GM23338 (cell line): Measurements from ENCODE around the gene UBE2G2. TPM values are rescaled to one million over a fixed set of nuclear protein-coding genes. Genes with fewer than 3 reads are reported as not detected.

Source experiments
- ATAC-seq: fragments of 200-7000 bp; cut with Tn5 transposase; 3 replicates; pipeline ENCODE4 v1.9.1; 2020
- DNase-seq: peaks from one replicate; pipeline ENCODE4 v3.0.0-alpha.2; 2015; ENCODE audit warnings: low spot score
- H2AFZ ChIP-seq: fragments of 200-600 bp; sonication (generic); 2 replicates; pipeline ENCODE4 v1.8.0; 2016; ENCODE audit warnings: antibody characterized with exemption, mild to moderate bottlenecking, moderate library complexity
- H3F3A ChIP-seq: fragments of 200-600 bp; sonication (generic); replicated peaks from 2 replicates; pipeline ENCODE4 v1.8.0; 2017; ENCODE audit warnings: antibody characterized with exemption, mixed run types, low read depth
- H3K27ac ChIP-seq: fragments of 200-600 bp; sonication (generic); 2 replicates; pipeline ENCODE4 v1.6.1; 2016; ENCODE audit warnings: low read depth
- H3K27me3 ChIP-seq: fragments of 200-600 bp; sonication (generic); 2 replicates; pipeline ENCODE4 v1.8.0; 2016; ENCODE audit warnings: mild to moderate bottlenecking, mixed run types, moderate library complexity; ENCODE audit not compliant: insufficient read depth
- H3K36me3 ChIP-seq: fragments of 200-600 bp; sonication (generic); 2 replicates; pipeline ENCODE4 v1.8.0; 2016; ENCODE audit warnings: mild to moderate bottlenecking; ENCODE audit not compliant: insufficient read depth
- H3K4me1 ChIP-seq: fragments of 200-600 bp; sonication (generic); 2 replicates; pipeline ENCODE4 v1.8.0; 2016; ENCODE audit warnings: mild to moderate bottlenecking, moderate library complexity; ENCODE audit not compliant: insufficient read depth
- H3K4me2 ChIP-seq: fragments of 200-600 bp; sonication (generic); 2 replicates; pipeline ENCODE4 v1.7.1; 2017; ENCODE audit warnings: mixed run types
- H3K4me3 ChIP-seq: fragments of 200-600 bp; sonication (generic); 2 replicates; pipeline ENCODE4 v1.6.1; 2016; ENCODE audit warnings: mixed run types
- H3K79me2 ChIP-seq: fragments of 200-600 bp; sonication (generic); replicated peaks from 2 replicates; pipeline ENCODE4 v1.8.0; 2017; ENCODE audit warnings: mild to moderate bottlenecking; ENCODE audit not compliant: insufficient read depth
- H3K9me2 ChIP-seq: fragments of 200-600 bp; sonication (generic); 2 replicates; pipeline ENCODE4 v1.8.0; 2017; ENCODE audit not compliant: insufficient read depth
- H4K20me1 ChIP-seq: fragments of 200-600 bp; sonication (generic); replicated peaks from 2 replicates; pipeline ENCODE4 v1.8.0; 2017; ENCODE audit warnings: mild to moderate bottlenecking; ENCODE audit not compliant: insufficient read depth
- H3K27ac Mint-ChIP-seq: 2 replicates; pipeline ENCODE4 v1.8.0; 2020; ENCODE audit warnings: inconsistent platforms, mild to moderate bottlenecking, moderate library complexity, mixed read lengths
- H3K27me3 Mint-ChIP-seq: 3 replicates; pipeline ENCODE4 v1.8.0; 2022; ENCODE audit warnings: low read depth, mild to moderate bottlenecking, moderate library complexity, mixed read lengths, inconsistent platforms; ENCODE audit not compliant: insufficient read depth, poor library complexity
- H3K36me3 Mint-ChIP-seq: 3 replicates; pipeline ENCODE4 v1.8.0; 2021; ENCODE audit warnings: low read depth, mild to moderate bottlenecking, inconsistent platforms, moderate library complexity, mixed read lengths
- H3K4me1 Mint-ChIP-seq: 3 replicates; pipeline ENCODE4 v1.8.0; 2020; ENCODE audit warnings: mild to moderate bottlenecking, inconsistent platforms, mixed read lengths
- H3K4me3 Mint-ChIP-seq: 3 replicates; pipeline ENCODE4 v1.8.0; 2021; ENCODE audit warnings: moderate library complexity, mild to moderate bottlenecking, inconsistent platforms, mixed read lengths
- H3K9me3 Mint-ChIP-seq: 3 replicates; pipeline ENCODE4 v1.8.0; 2020; ENCODE audit warnings: moderate library complexity, mild to moderate bottlenecking, inconsistent platforms, mixed read lengths
- EZH2 ChIP-seq: fragments of 200-600 bp; sonication (generic); IDR thresholded peaks from one replicate; pipeline ENCODE4 v1.8.0; 2017; ENCODE audit warnings: antibody characterized with exemption, mild to moderate bottlenecking, low read depth; ENCODE audit not compliant: unreplicated experiment
- JUNB ChIP-seq: IDR thresholded peaks from one replicate; pipeline ENCODE4 v1.6.1; 2016; ENCODE audit warnings: antibody characterized with exemption; ENCODE audit not compliant: unreplicated experiment
- NANOG ChIP-seq: IDR thresholded peaks from 2 replicates; pipeline ENCODE4 v1.6.1; 2016; ENCODE audit warnings: antibody characterized with exemption, borderline replicate concordance
- POLR2AphosphoS5 ChIP-seq: IDR thresholded peaks from 2 replicates; pipeline ENCODE4 v1.6.1; 2016; ENCODE audit warnings: antibody characterized with exemption, low read depth
- STAT1 ChIP-seq: IDR thresholded peaks from one replicate; pipeline ENCODE4 v1.6.1; 2016; ENCODE audit warnings: antibody characterized with exemption; ENCODE audit not compliant: unreplicated experiment
- ZNF114 ChIP-seq: fragments of 250-450 bp; sonication (Bioruptor Pico); IDR thresholded peaks from 2 replicates; pipeline ENCODE4 v1.5.0; 2020; ENCODE audit warnings: mild to moderate bottlenecking, moderate library complexity
- polyA plus RNA-seq: library from polyadenylated mRNA; unstranded; fragments of >200 nt; fragmentation: Nextera tagmentation; extraction: Ambion mirVana; gene quantifications from 2 replicates; pipeline ENCODE4 v1.2.1, GENCODE V29; 2016
- total RNA-seq: library from RNA; depleted of rRNA; stranded (reverse); fragments of >200 nt; shearing (Covaris generic); gene quantifications from 2 replicates; pipeline ENCODE4 v1.2.3, GENCODE V29; 2014
- TF ChIP-seq, protein P1 (sequence below): IDR thresholded peaks from 2 replicates; pipeline ENCODE4 v1.6.1; 2016; ENCODE audit warnings: antibody characterized with exemption
- TF ChIP-seq, protein P2 (sequence below), 2 experiments: fragments of 200-600 bp in 1 of 2; sonication (generic) in 1 of 2; conservative IDR thresholded peaks; 2 replicates each; pipeline versions ENCODE4 v1.5.1 to v1.6.1; 2016 to 2017; ENCODE audit warnings: antibody characterized with exemption in 2 of 2, low read depth in 2 of 2, mild to moderate bottlenecking in 2 of 2, moderate library complexity in 1 of 2
- TF ChIP-seq, protein P3 (sequence below): fragments of 250-450 bp; sonication (Bioruptor Pico); IDR thresholded peaks from 2 replicates; pipeline ENCODE4 v1.5.0; 2020; ENCODE audit warnings: mild to moderate bottlenecking, moderate library complexity

The UBE2G2 gene
- total and polyA plus RNA-seq, 2 experiments from 2014 or later: 66.4 to 100 TPM

DNA sequence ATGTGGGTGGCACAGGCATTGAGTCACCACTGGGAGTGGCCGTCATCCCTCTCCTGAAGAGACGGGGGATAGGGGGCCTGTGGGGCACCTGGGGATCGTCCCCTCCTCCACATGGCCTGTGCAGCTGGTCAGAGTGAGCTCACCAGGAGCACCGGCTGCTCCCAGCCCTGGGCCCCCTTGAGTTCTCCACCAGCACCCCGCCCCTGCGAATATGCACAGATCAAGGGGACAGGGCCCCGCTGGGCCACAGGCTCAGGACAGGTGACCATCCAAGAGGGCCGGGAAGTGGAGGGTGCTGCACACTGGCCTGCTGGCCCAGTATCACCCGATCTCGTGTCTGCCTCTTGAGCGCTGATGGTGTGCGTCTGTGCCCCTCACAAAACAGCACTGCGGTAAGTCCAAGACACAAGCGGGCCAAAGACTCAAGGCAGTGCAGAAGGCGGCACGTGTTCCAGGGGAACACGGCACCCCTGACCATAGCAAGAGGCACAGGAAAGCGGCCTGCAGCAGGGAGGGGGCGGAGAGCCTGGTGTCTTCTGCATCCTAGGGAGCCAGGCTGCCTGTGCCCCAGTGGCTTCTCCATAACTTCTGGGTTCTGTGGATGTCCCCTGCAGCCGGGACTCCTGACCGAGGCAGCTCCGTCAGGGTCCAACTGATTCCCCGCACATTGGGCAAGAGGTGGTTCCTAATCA, 72.1 kb downstream of the UBE2G2 start:
- Histone ChIP-seq H4K20me1 (no peaks in the 10 kb centered on the region), H3K4me2 (no peak overlapping the region), H3K79me2 (no peaks in the 10 kb centered on the region), H3K9me2 (no peaks in the 10 kb centered on the region), H3F3A (no peaks in the 10 kb centered on the region), H3K36me3 (no peaks in the 10 kb centered on the region), H2AFZ (no peak overlapping the region), H3K4me1 (no peaks in the 10 kb centered on the region; the same call in 1 of the 2 replicates), H3K4me3 (no peak overlapping the region), H3K27ac (no peak overlapping the region), H3K27me3 (peaks cover under 1% of the 10 kb centered on the region; the same call in 1 of the 2 replicates)
- H3K9me3 Mint-ChIP-seq: peaks cover 10% of the 10 kb centered on the region; the same call in 2 of the 3 replicates
- ATAC-seq (no peak), DNase-seq (no peak)
- peaks cover 2% of the 10 kb centered on the region; the same call in 1 of the 3 replicates for H3K4me1 Mint-ChIP-seq
- H3K4me3 Mint-ChIP-seq: no peak overlapping the region
- peaks cover 22% of the 10 kb centered on the region for H3K27me3 Mint-ChIP-seq
- TF ChIP-seq ZNF114 (no peak), EZH2 (no peak), NANOG (no peak), POLR2AphosphoS5 (no peak), JUNB (no peak)
- TF ChIP-seq, protein P1, sequence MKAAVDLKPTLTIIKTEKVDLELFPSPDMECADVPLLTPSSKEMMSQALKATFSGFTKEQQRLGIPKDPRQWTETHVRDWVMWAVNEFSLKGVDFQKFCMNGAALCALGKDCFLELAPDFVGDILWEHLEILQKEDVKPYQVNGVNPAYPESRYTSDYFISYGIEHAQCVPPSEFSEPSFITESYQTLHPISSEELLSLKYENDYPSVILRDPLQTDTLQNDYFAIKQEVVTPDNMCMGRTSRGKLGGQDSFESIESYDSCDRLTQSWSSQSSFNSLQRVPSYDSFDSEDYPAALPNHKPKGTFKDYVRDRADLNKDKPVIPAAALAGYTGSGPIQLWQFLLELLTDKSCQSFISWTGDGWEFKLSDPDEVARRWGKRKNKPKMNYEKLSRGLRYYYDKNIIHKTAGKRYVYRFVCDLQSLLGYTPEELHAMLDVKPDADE: no peak
- TF ChIP-seq, protein P2, sequence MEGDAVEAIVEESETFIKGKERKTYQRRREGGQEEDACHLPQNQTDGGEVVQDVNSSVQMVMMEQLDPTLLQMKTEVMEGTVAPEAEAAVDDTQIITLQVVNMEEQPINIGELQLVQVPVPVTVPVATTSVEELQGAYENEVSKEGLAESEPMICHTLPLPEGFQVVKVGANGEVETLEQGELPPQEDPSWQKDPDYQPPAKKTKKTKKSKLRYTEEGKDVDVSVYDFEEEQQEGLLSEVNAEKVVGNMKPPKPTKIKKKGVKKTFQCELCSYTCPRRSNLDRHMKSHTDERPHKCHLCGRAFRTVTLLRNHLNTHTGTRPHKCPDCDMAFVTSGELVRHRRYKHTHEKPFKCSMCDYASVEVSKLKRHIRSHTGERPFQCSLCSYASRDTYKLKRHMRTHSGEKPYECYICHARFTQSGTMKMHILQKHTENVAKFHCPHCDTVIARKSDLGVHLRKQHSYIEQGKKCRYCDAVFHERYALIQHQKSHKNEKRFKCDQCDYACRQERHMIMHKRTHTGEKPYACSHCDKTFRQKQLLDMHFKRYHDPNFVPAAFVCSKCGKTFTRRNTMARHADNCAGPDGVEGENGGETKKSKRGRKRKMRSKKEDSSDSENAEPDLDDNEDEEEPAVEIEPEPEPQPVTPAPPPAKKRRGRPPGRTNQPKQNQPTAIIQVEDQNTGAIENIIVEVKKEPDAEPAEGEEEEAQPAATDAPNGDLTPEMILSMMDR (conservative IDR thresholded peaks at IDR 0.05; ENCODE audit: low read depth in 2 of 2): no peak
- H3K27ac Mint-ChIP-seq: no peak overlapping the region
- H3K36me3 Mint-ChIP-seq: peaks cover 9% of the 10 kb centered on the region; the same call in 1 of the 3 replicates

DNA sequence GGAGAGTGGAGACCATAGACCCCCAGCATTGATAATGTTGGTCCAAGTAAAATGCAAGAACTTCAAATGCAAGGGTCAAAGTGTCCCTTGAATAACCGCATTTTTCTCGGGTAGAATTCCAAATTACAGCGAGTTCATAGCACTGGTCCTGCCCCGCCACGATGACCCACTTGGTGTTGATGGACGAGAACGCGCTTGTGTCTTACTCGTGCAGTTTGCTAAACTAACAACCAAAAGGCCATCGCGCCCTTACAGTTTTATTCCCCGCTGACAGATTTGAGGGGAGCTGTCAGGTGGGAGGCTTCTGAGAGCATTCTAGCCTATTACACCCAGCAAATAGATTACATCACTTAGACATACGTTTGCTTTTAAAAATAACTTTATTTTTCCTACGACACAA, 72.9 kb downstream of the UBE2G2 start:
- Histone ChIP-seq H2AFZ (no peak overlapping the region), H3K36me3 (no peaks in the 10 kb centered on the region), H3K79me2 (no peaks in the 10 kb centered on the region), H3K4me3 (no peak overlapping the region), H3K27me3 (peaks cover 8% of the 10 kb centered on the region), H3K27ac (no peak overlapping the region), H3K9me2 (no peaks in the 10 kb centered on the region), H4K20me1 (no peaks in the 10 kb centered on the region), H3K4me1 (no peaks in the 10 kb centered on the region; the same call in 1 of the 2 replicates), H3K4me2 (no peak overlapping the region), H3F3A (no peaks in the 10 kb centered on the region)
- Mint-ChIP-seq H3K27ac (no peak overlapping the region), H3K36me3 (peaks cover 9% of the 10 kb centered on the region; the same call in 1 of the 3 replicates), H3K27me3 (peaks cover 27% of the 10 kb centered on the region), H3K4me1 (peaks cover 5% of the 10 kb centered on the region; the same call in 2 of the 3 replicates), H3K4me3 (no peak overlapping the region), H3K9me3 (peaks cover 10% of the 10 kb centered on the region; the same call in 2 of the 3 replicates)
- ATAC-seq (no peak), DNase-seq (no peak)
- no peak for TF ChIP-seq STAT1
- no peak for TF ChIP-seq JUNB
- TF ChIP-seq POLR2AphosphoS5: no peak
- TF ChIP-seq, protein P3, sequence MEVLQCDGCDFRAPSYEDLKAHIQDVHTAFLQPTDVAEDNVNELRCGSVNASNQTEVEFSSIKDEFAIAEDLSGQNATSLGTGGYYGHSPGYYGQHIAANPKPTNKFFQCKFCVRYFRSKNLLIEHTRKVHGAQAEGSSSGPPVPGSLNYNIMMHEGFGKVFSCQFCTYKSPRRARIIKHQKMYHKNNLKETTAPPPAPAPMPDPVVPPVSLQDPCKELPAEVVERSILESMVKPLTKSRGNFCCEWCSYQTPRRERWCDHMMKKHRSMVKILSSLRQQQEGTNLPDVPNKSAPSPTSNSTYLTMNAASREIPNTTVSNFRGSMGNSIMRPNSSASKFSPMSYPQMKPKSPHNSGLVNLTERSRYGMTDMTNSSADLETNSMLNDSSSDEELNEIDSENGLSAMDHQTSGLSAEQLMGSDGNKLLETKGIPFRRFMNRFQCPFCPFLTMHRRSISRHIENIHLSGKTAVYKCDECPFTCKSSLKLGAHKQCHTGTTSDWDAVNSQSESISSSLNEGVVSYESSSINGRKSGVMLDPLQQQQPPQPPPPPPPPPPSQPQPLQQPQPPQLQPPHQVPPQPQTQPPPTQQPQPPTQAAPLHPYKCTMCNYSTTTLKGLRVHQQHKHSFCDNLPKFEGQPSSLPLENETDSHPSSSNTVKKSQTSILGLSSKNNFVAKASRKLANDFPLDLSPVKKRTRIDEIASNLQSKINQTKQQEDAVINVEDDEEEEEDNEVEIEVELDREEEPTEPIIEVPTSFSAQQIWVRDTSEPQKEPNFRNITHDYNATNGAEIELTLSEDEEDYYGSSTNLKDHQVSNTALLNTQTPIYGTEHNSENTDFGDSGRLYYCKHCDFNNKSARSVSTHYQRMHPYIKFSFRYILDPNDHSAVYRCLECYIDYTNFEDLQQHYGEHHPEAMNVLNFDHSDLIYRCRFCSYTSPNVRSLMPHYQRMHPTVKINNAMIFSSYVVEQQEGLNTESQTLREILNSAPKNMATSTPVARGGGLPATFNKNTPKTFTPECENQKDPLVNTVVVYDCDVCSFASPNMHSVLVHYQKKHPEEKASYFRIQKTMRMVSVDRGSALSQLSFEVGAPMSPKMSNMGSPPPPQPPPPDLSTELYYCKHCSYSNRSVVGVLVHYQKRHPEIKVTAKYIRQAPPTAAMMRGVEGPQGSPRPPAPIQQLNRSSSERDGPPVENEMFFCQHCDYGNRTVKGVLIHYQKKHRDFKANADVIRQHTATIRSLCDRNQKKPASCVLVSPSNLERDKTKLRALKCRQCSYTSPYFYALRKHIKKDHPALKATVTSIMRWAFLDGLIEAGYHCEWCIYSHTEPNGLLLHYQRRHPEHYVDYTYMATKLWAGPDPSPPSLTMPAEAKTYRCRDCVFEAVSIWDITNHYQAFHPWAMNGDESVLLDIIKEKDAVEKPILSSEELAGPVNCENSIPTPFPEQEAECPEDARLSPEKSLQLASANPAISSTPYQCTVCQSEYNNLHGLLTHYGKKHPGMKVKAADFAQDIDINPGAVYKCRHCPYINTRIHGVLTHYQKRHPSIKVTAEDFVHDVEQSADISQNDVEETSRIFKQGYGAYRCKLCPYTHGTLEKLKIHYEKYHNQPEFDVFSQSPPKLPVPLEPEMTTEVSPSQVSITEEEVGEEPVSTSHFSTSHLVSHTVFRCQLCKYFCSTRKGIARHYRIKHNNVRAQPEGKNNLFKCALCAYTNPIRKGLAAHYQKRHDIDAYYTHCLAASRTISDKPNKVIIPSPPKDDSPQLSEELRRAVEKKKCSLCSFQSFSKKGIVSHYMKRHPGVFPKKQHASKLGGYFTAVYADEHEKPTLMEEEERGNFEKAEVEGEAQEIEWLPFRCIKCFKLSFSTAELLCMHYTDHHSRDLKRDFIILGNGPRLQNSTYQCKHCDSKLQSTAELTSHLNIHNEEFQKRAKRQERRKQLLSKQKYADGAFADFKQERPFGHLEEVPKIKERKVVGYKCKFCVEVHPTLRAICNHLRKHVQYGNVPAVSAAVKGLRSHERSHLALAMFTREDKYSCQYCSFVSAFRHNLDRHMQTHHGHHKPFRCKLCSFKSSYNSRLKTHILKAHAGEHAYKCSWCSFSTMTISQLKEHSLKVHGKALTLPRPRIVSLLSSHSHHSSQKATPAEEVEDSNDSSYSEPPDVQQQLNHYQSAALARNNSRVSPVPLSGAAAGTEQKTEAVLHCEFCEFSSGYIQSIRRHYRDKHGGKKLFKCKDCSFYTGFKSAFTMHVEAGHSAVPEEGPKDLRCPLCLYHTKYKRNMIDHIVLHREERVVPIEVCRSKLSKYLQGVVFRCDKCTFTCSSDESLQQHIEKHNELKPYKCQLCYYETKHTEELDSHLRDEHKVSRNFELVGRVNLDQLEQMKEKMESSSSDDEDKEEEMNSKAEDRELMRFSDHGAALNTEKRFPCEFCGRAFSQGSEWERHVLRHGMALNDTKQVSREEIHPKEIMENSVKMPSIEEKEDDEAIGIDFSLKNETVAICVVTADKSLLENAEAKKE: no peak
- no peak for TF ChIP-seq ZNF114
- TF ChIP-seq EZH2: no peak
- TF ChIP-seq, protein P1: no peak
- TF ChIP-seq NANOG: no peak
